GM23338 (cell line): ENCODE results near the gene SELENOH.

Experiments
- CREB1 ChIP-seq: fragments of 250-450 bp; sonication (Bioruptor Pico); IDR thresholded peaks from 2 replicates; pipeline ENCODE4 v1.5.0; 2020; ENCODE audit warnings: low read depth, mild to moderate bottlenecking, moderate library complexity
- EZH2 ChIP-seq: fragments of 200-600 bp; sonication (generic); IDR thresholded peaks from one replicate; pipeline ENCODE4 v1.8.0; 2017; ENCODE audit warnings: antibody characterized with exemption, mild to moderate bottlenecking, low read depth; ENCODE audit not compliant: unreplicated experiment
- EZH2phosphoT487 ChIP-seq: fragments of 200-600 bp; sonication (generic); IDR thresholded peaks from one replicate; pipeline ENCODE4 v1.8.1; 2018; ENCODE audit warnings: antibody characterized with exemption; ENCODE audit not compliant: unreplicated experiment
- POLR2AphosphoS5 ChIP-seq: IDR thresholded peaks from 2 replicates; pipeline ENCODE4 v1.6.1; 2016; ENCODE audit warnings: antibody characterized with exemption, low read depth
- ZNF114 ChIP-seq: fragments of 250-450 bp; sonication (Bioruptor Pico); IDR thresholded peaks from 2 replicates; pipeline ENCODE4 v1.5.0; 2020; ENCODE audit warnings: mild to moderate bottlenecking, moderate library complexity
- TF ChIP-seq, protein P1 (sequence below), 2 experiments: fragments of 200-600 bp in 1 of 2; sonication (generic) in 1 of 2; conservative IDR thresholded peaks; 2 replicates each; pipeline versions ENCODE4 v1.5.1 to v1.6.1; 2016 to 2017; ENCODE audit warnings: antibody characterized with exemption in 2 of 2, low read depth in 2 of 2, mild to moderate bottlenecking in 2 of 2, moderate library complexity in 1 of 2
- TF ChIP-seq, protein P2 (sequence below): fragments of 250-450 bp; sonication (Bioruptor Pico); IDR thresholded peaks from 2 replicates; pipeline ENCODE4 v1.5.0; 2020; ENCODE audit warnings: mild to moderate bottlenecking, moderate library complexity
- TF ChIP-seq, protein P3 (sequence below): IDR thresholded peaks from one replicate; pipeline ENCODE4 v1.6.1; 2018; ENCODE audit warnings: antibody characterized with exemption; ENCODE audit not compliant: unreplicated experiment

DNA sequence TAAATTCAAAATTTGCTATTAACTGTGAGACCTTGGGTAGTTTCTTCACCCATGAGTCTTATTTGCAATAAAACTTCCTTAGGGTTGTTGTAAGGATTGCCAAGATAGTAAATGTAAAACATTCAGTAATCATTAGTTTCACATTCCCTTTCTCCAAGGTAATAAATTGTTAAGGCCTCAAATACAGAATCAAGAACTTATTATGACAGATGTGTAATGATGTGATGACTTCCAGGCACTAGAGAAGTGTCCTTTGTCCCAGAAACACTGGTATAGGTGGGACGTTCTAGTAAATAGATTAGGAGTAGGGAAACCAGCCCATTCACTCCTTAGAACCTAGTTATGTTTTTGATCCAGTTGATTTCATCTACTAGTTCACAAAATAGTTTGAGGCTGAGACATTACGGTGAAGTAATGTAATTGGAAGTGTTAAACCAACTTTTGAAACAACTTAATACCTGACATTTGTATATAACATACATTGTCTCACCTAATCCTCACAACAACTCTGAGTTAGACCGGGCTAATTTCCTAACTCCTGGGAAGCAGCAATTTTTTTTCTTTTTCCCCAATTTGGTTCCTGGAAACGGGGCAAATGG lies 45.8 kb downstream of the SELENOH start:
- TF ChIP-seq EZH2, result no peak
- TF ChIP-seq POLR2AphosphoS5, result no peak
- no peak for TF ChIP-seq CREB1 (CRISPR knock-in tag)
- TF ChIP-seq, protein P1, sequence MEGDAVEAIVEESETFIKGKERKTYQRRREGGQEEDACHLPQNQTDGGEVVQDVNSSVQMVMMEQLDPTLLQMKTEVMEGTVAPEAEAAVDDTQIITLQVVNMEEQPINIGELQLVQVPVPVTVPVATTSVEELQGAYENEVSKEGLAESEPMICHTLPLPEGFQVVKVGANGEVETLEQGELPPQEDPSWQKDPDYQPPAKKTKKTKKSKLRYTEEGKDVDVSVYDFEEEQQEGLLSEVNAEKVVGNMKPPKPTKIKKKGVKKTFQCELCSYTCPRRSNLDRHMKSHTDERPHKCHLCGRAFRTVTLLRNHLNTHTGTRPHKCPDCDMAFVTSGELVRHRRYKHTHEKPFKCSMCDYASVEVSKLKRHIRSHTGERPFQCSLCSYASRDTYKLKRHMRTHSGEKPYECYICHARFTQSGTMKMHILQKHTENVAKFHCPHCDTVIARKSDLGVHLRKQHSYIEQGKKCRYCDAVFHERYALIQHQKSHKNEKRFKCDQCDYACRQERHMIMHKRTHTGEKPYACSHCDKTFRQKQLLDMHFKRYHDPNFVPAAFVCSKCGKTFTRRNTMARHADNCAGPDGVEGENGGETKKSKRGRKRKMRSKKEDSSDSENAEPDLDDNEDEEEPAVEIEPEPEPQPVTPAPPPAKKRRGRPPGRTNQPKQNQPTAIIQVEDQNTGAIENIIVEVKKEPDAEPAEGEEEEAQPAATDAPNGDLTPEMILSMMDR (conservative IDR thresholded peaks at IDR 0.05; ENCODE audit: low read depth in 2 of 2), result no peak
- TF ChIP-seq EZH2phosphoT487, result no peak
- TF ChIP-seq, protein P2, sequence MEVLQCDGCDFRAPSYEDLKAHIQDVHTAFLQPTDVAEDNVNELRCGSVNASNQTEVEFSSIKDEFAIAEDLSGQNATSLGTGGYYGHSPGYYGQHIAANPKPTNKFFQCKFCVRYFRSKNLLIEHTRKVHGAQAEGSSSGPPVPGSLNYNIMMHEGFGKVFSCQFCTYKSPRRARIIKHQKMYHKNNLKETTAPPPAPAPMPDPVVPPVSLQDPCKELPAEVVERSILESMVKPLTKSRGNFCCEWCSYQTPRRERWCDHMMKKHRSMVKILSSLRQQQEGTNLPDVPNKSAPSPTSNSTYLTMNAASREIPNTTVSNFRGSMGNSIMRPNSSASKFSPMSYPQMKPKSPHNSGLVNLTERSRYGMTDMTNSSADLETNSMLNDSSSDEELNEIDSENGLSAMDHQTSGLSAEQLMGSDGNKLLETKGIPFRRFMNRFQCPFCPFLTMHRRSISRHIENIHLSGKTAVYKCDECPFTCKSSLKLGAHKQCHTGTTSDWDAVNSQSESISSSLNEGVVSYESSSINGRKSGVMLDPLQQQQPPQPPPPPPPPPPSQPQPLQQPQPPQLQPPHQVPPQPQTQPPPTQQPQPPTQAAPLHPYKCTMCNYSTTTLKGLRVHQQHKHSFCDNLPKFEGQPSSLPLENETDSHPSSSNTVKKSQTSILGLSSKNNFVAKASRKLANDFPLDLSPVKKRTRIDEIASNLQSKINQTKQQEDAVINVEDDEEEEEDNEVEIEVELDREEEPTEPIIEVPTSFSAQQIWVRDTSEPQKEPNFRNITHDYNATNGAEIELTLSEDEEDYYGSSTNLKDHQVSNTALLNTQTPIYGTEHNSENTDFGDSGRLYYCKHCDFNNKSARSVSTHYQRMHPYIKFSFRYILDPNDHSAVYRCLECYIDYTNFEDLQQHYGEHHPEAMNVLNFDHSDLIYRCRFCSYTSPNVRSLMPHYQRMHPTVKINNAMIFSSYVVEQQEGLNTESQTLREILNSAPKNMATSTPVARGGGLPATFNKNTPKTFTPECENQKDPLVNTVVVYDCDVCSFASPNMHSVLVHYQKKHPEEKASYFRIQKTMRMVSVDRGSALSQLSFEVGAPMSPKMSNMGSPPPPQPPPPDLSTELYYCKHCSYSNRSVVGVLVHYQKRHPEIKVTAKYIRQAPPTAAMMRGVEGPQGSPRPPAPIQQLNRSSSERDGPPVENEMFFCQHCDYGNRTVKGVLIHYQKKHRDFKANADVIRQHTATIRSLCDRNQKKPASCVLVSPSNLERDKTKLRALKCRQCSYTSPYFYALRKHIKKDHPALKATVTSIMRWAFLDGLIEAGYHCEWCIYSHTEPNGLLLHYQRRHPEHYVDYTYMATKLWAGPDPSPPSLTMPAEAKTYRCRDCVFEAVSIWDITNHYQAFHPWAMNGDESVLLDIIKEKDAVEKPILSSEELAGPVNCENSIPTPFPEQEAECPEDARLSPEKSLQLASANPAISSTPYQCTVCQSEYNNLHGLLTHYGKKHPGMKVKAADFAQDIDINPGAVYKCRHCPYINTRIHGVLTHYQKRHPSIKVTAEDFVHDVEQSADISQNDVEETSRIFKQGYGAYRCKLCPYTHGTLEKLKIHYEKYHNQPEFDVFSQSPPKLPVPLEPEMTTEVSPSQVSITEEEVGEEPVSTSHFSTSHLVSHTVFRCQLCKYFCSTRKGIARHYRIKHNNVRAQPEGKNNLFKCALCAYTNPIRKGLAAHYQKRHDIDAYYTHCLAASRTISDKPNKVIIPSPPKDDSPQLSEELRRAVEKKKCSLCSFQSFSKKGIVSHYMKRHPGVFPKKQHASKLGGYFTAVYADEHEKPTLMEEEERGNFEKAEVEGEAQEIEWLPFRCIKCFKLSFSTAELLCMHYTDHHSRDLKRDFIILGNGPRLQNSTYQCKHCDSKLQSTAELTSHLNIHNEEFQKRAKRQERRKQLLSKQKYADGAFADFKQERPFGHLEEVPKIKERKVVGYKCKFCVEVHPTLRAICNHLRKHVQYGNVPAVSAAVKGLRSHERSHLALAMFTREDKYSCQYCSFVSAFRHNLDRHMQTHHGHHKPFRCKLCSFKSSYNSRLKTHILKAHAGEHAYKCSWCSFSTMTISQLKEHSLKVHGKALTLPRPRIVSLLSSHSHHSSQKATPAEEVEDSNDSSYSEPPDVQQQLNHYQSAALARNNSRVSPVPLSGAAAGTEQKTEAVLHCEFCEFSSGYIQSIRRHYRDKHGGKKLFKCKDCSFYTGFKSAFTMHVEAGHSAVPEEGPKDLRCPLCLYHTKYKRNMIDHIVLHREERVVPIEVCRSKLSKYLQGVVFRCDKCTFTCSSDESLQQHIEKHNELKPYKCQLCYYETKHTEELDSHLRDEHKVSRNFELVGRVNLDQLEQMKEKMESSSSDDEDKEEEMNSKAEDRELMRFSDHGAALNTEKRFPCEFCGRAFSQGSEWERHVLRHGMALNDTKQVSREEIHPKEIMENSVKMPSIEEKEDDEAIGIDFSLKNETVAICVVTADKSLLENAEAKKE (CRISPR knock-in tag), result no peak
- TF ChIP-seq, protein P3, sequence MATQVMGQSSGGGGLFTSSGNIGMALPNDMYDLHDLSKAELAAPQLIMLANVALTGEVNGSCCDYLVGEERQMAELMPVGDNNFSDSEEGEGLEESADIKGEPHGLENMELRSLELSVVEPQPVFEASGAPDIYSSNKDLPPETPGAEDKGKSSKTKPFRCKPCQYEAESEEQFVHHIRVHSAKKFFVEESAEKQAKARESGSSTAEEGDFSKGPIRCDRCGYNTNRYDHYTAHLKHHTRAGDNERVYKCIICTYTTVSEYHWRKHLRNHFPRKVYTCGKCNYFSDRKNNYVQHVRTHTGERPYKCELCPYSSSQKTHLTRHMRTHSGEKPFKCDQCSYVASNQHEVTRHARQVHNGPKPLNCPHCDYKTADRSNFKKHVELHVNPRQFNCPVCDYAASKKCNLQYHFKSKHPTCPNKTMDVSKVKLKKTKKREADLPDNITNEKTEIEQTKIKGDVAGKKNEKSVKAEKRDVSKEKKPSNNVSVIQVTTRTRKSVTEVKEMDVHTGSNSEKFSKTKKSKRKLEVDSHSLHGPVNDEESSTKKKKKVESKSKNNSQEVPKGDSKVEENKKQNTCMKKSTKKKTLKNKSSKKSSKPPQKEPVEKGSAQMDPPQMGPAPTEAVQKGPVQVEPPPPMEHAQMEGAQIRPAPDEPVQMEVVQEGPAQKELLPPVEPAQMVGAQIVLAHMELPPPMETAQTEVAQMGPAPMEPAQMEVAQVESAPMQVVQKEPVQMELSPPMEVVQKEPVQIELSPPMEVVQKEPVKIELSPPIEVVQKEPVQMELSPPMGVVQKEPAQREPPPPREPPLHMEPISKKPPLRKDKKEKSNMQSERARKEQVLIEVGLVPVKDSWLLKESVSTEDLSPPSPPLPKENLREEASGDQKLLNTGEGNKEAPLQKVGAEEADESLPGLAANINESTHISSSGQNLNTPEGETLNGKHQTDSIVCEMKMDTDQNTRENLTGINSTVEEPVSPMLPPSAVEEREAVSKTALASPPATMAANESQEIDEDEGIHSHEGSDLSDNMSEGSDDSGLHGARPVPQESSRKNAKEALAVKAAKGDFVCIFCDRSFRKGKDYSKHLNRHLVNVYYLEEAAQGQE, result no peak
- TF ChIP-seq ZNF114, result no peak
